GM12872 (cell line): ENCODE measurements around the gene DLGAP5.

ENCODE experiments used
- TF ChIP-seq, protein P1 (sequence below): IDR thresholded peaks from 3 replicates; pipeline ENCODE4 v1.5.1; 2011; ENCODE audit warnings: low read depth, mild to moderate bottlenecking, low read length, moderate library complexity; ENCODE audit not compliant: insufficient read depth

The DLGAP5 gene

DNA sequence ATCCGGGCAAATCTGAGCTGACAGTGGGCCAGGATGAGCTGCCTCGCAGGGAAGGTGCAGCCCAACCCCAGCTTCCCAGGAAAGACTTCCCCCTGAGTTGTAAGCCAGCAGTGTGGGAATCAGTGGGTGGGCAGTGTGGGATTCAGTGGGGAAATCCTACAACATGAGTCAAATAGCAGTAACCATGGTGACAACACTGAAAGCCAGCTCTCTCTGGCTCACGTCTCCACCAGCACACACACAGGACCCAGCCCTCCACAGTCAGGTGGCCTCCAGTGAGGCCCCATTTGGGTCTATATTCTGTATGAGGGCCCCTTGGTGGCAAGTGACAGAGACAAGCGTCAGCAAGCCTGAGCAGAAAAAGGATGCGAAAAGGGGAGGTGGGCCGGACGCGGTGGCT, 68.3 kb downstream of the DLGAP5 start:
- TF ChIP-seq, protein P1, sequence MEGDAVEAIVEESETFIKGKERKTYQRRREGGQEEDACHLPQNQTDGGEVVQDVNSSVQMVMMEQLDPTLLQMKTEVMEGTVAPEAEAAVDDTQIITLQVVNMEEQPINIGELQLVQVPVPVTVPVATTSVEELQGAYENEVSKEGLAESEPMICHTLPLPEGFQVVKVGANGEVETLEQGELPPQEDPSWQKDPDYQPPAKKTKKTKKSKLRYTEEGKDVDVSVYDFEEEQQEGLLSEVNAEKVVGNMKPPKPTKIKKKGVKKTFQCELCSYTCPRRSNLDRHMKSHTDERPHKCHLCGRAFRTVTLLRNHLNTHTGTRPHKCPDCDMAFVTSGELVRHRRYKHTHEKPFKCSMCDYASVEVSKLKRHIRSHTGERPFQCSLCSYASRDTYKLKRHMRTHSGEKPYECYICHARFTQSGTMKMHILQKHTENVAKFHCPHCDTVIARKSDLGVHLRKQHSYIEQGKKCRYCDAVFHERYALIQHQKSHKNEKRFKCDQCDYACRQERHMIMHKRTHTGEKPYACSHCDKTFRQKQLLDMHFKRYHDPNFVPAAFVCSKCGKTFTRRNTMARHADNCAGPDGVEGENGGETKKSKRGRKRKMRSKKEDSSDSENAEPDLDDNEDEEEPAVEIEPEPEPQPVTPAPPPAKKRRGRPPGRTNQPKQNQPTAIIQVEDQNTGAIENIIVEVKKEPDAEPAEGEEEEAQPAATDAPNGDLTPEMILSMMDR: no peak

DNA sequence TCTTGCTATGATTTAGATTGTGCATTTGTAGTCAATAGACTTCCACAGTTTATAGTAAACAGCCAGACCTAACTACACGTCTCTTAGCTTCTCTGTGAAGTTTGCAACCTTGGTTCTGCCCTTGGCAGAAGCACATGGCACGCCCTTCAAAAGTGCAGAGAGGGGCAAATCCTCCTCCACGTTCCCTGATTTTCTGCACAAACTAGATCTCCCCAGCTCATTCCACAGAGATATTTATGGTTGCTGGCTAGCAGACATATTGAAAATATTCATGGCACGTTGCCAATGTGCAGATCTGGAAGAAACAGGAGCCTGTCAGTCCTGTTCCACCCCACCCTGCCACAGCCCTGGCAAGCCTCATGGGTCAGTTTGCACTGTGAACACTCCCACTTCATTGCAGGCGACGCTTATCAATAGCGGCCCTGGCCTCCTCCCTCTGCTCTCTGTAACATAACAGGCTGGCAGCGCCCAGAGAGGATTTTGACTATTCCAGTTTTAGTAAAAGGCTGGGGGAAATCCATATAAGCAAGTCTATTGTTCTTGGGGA, 68.9 kb downstream of the DLGAP5 start:
- TF ChIP-seq, protein P1: no peak

DNA sequence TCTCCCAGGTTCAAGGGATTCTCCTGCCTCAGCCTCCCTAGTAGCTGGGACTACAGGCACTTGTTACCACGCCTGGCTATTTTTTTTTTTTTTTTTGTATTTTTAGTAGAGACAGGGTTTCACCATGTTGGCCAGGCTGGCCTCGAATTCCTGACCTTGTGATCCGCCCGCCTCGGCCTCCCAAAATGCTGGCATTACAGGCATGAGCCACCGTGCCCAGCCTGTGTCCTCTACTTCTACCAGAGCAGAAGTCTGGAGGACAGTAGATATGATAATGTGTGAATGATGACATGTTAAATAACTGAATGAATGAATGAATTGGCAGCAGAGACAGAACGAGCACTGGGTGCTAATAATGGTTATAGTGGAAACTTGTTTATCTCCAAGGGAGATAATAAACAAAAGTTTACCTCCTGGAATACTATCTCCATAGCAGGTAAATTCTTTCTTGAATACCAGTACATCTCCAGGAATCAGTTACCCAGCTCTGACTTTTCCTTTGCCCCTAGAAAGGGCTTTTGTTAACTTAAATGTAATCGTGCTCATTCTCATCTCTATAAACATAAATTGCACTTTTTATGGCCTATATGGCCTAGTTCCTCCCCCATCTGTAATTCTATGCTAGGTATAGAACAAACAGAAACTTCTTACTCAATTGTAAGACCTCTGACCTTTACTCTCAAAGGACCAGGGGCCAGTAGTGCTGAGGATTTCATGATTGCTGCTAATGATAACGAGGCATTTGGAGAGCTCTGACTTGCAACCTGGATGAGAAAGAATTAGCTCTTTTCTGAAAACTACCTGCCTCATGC, 69.6 kb downstream of the DLGAP5 start:
- TF ChIP-seq, protein P1: no peak

DNA sequence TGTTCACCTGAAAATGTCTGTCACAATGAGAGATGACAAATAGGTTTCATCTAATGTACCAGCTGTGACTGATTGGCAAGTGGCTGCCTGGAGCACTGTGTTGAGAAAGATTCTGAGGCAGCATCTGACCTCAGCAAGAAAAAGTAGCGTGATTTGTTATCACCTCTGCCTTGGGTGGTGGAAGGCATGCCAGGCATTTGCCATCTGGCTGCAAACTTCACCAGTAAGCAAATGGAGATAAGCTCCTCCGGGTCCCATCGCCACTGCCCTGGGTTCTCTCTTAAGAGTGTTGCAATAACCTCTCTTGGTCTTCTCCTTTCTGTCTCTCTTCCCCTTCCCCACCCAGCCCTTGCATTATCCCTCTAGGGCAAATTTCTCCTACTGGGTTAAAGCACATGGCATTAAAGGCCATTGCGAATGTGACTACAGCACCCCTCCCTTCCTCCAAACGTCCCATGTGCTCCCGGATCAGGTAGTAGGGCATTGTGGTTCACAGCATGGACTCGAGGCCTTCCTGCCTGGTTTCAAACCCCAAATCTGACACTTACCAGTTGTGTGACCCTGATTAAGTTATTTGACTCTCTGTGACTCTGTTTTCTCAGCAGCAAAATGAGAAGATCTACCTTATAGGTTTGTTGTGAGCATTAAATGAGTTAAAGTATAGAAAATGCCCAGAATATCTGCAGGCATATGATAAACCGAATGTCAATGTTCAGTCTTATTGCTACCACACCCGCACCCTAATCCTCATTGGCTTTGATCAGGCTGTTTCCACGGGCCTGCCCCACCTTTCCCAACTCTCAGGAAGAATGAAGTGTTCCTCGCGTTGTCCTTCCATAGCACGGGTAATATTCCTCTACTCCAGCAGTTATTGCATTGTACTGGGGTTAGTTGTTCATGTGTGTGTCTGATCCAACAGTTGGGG, 70.6 kb downstream of the DLGAP5 start:
- TF ChIP-seq, protein P1: no peak

DNA sequence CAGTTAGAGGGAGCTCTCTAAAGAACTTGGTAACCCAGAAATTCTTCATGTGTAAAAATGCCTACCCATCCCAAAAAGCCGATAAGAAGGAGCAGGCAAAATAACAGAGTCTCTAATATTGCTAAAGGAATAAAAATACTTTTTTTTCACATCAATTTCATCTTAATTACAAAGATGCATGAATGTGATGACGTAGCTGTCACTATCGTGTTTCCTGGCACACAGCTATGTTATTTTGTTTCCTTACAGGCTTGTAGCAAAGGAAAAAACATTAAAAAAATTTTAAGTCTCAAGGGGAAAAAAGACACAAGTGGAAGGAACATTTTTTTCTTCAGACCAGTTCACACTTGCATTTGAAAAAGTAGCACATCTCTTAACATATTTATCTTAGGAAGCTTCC, 72.6 kb downstream of the DLGAP5 start:
- TF ChIP-seq, protein P1: no peak

DNA sequence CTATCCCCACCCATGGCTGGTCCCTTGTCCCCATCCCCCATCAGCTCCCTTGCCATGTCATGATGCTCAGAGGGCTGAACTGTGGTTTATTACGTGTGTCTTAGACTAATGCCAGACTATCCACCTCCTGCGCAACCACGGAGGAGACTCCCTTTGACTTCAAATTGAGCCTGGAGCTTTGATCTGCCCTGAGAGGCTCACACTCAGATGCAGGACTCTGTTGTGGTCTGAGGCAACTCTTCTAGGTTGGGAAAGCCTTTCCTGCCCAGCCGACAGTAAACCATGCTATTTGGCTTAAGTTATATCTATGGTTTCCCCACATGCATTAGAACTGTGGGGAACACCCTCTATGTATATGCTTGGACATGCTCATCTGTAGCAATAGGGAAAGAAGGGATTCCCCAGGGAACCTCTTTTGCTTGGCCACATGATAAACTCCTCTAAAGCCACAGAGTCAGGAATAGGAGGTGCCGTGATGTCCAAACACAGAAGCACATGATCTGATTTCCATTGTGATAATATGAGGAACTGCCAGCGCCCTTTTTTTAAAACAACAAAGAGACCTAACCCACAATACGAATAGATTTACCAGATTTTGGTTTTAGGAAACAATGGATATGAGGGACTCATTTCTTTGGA, 73.5 kb downstream of the DLGAP5 start:
- TF ChIP-seq, protein P1: no peak
